ENCODE measurements around the gene RAB37. TPM values are rescaled to one million over a fixed set of nuclear protein-coding genes. Genes with fewer than 3 reads are reported as not detected.
A peak's percentile ranks its signal among the peaks of the same experiment; 100 is the strongest.

The RAB37 gene
- total and polyA plus RNA-seq, 2 donors from 2014 or later = 1.7 to 5.6 TPM

GRCh38 chr17:74766413-74766812, 29.4 kb downstream of the RAB37 start:
- no peak for TF ChIP-seq CTCF (IDR thresholded peaks at IDR 0.05; ENCODE audit: borderline replicate concordance, extremely low read depth, insufficient read depth)
- H3K9me3 ChIP-seq (ENCODE audit: control insufficient read depth in 2 of 3, insufficient read depth in 1 of 3, low read length in 3 of 3) = no peaks in the 10 kb centered on the region
- H3K36me3 ChIP-seq (ENCODE audit: control insufficient read depth in 2 of 3, insufficient read depth in 3 of 3, low read length in 3 of 3) = peaks cover 0 to 14% (median 2%) of the 10 kb centered on the region in 3 donors
- intact Hi-C loops (cut with DNase I) = no loop called here
- no peaks in the 10 kb centered on the region for H3K27me3 ChIP-seq (ENCODE audit: control insufficient read depth, insufficient read depth, low read length)
- DNase-seq = no peak
- peaks cover 0 to 35% (median 24%) of the 10 kb centered on the region in 3 donors for H3K4me1 ChIP-seq (ENCODE audit: control insufficient read depth in 2 of 3, insufficient read depth in 2 of 3, low read depth in 1 of 3, low read length in 3 of 3)
- no peak for FAIRE-seq
- H3K9ac ChIP-seq (ENCODE audit: low read length in 3 of 3) = no peak overlapping the region
- H3K4me3 ChIP-seq (ENCODE audit: low read length in 3 of 3) = no peak overlapping the region
- H3K27ac ChIP-seq (ENCODE audit: low read depth in 2 of 2, low read length in 2 of 2) = no peak overlapping the region

- Histone ChIP-seq H3K4me3 (ENCODE audit: low read length in 3 of 3) (no peak overlapping the region), H3K36me3 (ENCODE audit: control insufficient read depth in 2 of 3, insufficient read depth in 3 of 3, low read length in 3 of 3) (peaks cover 0 to 21% (median 4%) of the 10 kb centered on the region in 3 donors), H3K27ac (ENCODE audit: low read depth in 2 of 2, low read length in 2 of 2) (peak overlapping the region; percentile 11 to 74), H3K4me1 (ENCODE audit: control insufficient read depth in 2 of 3, insufficient read depth in 2 of 3, low read depth in 1 of 3, low read length in 3 of 3) (peaks cover 0 to 35% (median 27%) of the 10 kb centered on the region in 3 donors), H3K9me3 (ENCODE audit: control insufficient read depth in 2 of 3, insufficient read depth in 1 of 3, low read length in 3 of 3) (no peaks in the 10 kb centered on the region), H3K27me3 (ENCODE audit: control insufficient read depth, insufficient read depth, low read length) (no peaks in the 10 kb centered on the region), H3K9ac (ENCODE audit: low read length in 3 of 3) (peak overlapping the region in 1 of 3 donors; percentile 19)
- intact Hi-C loops (cut with DNase I) = no loop called here
- TF ChIP-seq CTCF (IDR thresholded peaks at IDR 0.05; ENCODE audit: borderline replicate concordance, extremely low read depth, insufficient read depth) = no peak
- DNase-seq = peak in 1 of 5 donors; percentile 44
- FAIRE-seq = no peak
These were observed 30.1 kb downstream of the RAB37 start for GRCh38 chr17:74767111-74767516.

- DNase-seq = peak in 2 of 5 donors; percentile 37 to 79
- peaks cover 0 to 35% (median 28%) of the 10 kb centered on the region in 3 donors for H3K4me1 ChIP-seq (ENCODE audit: control insufficient read depth in 2 of 3, insufficient read depth in 2 of 3, low read depth in 1 of 3, low read length in 3 of 3)
- TF ChIP-seq CTCF (IDR thresholded peaks at IDR 0.05; ENCODE audit: borderline replicate concordance, extremely low read depth, insufficient read depth) = no peak
- no peak for FAIRE-seq
- no peak overlapping the region for H3K9ac ChIP-seq (ENCODE audit: low read length in 3 of 3)
- intact Hi-C loops (cut with DNase I) = no loop called here
- H3K4me3 ChIP-seq (ENCODE audit: low read length in 3 of 3) = no peak overlapping the region
- H3K36me3 ChIP-seq (ENCODE audit: control insufficient read depth in 2 of 3, insufficient read depth in 3 of 3, low read length in 3 of 3) = peaks cover 0 to 29% (median 9%) of the 10 kb centered on the region in 3 donors
- no peaks in the 10 kb centered on the region for H3K9me3 ChIP-seq (ENCODE audit: control insufficient read depth in 2 of 3, insufficient read depth in 1 of 3, low read length in 3 of 3)
- H3K27ac ChIP-seq (ENCODE audit: low read depth in 2 of 2, low read length in 2 of 2) = peak overlapping the region; percentile 74 to 87
- no peaks in the 10 kb centered on the region for H3K27me3 ChIP-seq (ENCODE audit: control insufficient read depth, insufficient read depth, low read length)
These were observed 31.2 kb downstream of the RAB37 start for GRCh38 chr17:74768069-74768762.

Data from kidney (tissue), 14 donors.